GM18907 (cell line): ENCODE results near the gene MYMK.

ENCODE experiments used
- ATAC-seq: cut with Tn5 transposase; IDR thresholded peaks from one replicate; pipeline ENCODE4 v1.9.1; 2021; ENCODE audit warnings: mild to moderate bottlenecking, moderate library complexity; ENCODE audit not compliant: unreplicated experiment

MYMK gene

GRCh38 chr9:133470427-133470924, 54.3 kb downstream of the MYMK start:
- ATAC-seq, result no peak

DNA sequence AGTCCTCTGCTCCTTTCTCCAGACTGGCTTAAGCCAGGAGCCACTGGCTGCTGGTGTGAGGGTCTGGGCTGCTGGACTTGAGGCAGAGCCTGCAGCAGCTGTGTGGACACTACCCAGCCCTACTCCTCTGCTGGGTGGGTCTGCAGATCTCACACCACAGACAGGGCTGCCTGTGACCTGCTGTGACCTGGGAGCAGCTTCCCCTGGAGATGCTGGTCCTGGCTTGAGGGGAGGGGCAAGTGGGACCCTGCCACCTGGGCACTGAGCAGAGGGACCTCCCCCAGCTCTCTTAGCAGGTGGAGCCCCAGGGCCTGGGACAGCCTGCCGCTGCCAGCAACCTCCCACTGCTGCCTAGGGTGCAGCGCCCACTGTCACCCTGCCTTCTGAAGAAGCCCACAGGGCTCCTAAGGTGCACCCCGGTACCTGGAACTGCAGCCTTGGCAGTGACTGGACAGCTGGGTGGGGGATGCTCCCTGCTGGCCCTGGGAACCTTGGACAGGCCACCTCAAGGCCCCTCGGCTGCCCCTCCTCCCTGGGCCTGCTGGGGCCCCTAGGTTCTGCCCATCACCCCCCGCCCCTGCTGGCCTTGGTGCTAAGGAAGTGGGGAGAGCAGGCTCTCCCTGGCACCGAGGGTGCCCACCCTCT, 55.9 kb downstream of the MYMK start:
- ATAC-seq, result no peak

- ATAC-seq, result no peak
Observed at GRCh38 chr9:133468374-133468773, 56.4 kb downstream of the MYMK start.

DNA sequence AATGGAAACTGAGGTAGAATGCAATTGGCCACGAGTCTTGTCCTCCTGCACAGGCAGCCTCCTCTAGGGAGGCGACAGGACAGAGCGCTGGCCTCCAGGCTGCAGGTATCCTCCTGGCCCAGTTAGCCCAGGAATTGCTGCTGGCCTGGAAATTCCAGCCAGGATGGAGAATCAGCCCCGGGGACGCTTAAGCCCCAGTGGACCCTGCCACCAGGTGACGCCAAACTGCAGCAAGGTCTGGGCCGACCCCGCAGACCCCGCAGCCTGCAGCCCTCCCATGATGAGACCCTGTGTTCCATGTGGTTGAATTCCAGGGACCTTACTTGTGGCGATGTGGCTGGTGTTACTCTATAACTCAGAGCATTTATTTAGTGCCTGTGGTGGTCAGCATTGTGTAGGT, 57.7 kb downstream of the MYMK start:
- ATAC-seq, result no peak

GRCh38 chr9:133465984-133466383, 58.8 kb downstream of the MYMK start:
- ATAC-seq, result no peak

DNA sequence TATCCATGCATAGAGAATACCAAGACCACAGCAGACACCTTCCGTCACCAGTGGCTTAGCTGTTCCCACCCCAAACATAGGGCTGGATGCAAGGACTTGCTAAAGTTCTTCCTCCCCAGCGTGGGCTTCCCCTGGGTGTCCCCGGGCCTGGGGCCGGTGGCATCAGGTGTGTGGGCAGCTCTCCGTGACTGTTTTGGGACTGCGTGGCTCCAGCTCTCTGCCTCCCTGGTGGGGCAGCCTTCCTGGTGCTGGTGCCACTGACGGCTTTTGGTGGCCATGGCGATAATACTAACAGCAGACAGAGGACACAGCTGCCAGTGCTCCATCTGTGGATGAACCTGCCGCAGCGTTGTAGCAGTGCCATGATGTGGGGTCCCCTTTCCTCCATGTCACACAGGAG, 60.1 kb downstream of the MYMK start:
- ATAC-seq, result no peak
